H9 (cell line): ENCODE results near the gene GLCE. TPM values are rescaled to one million over a fixed set of nuclear protein-coding genes. Genes with fewer than 3 reads are reported as not detected.

Source experiments
- DNase-seq: peaks from one replicate; pipeline ENCODE4 v3.0.0-alpha.2; 2017
- H2AFZ ChIP-seq: one replicate; pipeline ENCODE4 v1.6.1; 2013; ENCODE audit warnings: mild to moderate bottlenecking, low read length, control low read depth, moderate library complexity
- H2AK5ac ChIP-seq: 2 replicates; pipeline ENCODE4 v1.6.1; 2013; ENCODE audit warnings: low read length, control low read depth, mixed read lengths; ENCODE audit not compliant: insufficient read length
- H2BK120ac ChIP-seq: one replicate; pipeline ENCODE4 v1.6.1; 2013; ENCODE audit warnings: low read depth, mild to moderate bottlenecking, low read length, control low read depth, inconsistent platforms; ENCODE audit not compliant: poor library complexity, severe bottlenecking
- H2BK12ac ChIP-seq: 2 replicates; pipeline ENCODE4 v1.6.1; 2013; ENCODE audit warnings: low read length, control low read depth, mixed read lengths, low read depth; ENCODE audit not compliant: insufficient read length
- H2BK15ac ChIP-seq: 2 replicates; pipeline ENCODE4 v1.6.1; 2013; ENCODE audit warnings: low read depth, low read length, control low read depth
- H2BK20ac ChIP-seq: one replicate; pipeline ENCODE4 v1.6.1; 2013; ENCODE audit warnings: low read depth, mild to moderate bottlenecking, low read length, control low read depth, inconsistent platforms; ENCODE audit not compliant: poor library complexity, severe bottlenecking
- H2BK5ac ChIP-seq: 2 replicates; pipeline ENCODE4 v1.6.1; 2013; ENCODE audit warnings: low read length, control low read depth, mixed read lengths; ENCODE audit not compliant: insufficient read length
- H3K14ac ChIP-seq: 2 replicates; pipeline ENCODE4 v1.6.1; 2013; ENCODE audit warnings: low read length, control low read depth; ENCODE audit not compliant: insufficient read depth
- H3K18ac ChIP-seq: 2 replicates; pipeline ENCODE4 v1.6.1; 2013; ENCODE audit warnings: low read depth, mild to moderate bottlenecking, mixed read lengths, low read length, control low read depth; ENCODE audit not compliant: insufficient read length
- H3K23ac ChIP-seq: 2 replicates; pipeline ENCODE4 v1.6.1; 2013; ENCODE audit warnings: low read length, control low read depth, mixed read lengths, low read depth; ENCODE audit not compliant: insufficient read length
- H3K23me2 ChIP-seq: 2 replicates; pipeline ENCODE4 v1.6.1; 2013; ENCODE audit warnings: low read depth, mild to moderate bottlenecking, mixed read lengths, low read length, control low read depth; ENCODE audit not compliant: insufficient read length, poor library complexity, severe bottlenecking
- H3K27ac ChIP-seq: 2 replicates; pipeline ENCODE4 v1.5.1; 2013; ENCODE audit warnings: low read length, control low read depth, mixed read lengths, low read depth; ENCODE audit not compliant: insufficient read length
- H3K27me3 ChIP-seq: 2 replicates; pipeline ENCODE4 v1.6.1; 2013; ENCODE audit warnings: low read length, control low read depth, inconsistent platforms; ENCODE audit not compliant: insufficient read depth
- H3K4ac ChIP-seq: 2 replicates; pipeline ENCODE4 v1.6.1; 2013; ENCODE audit warnings: low read depth, mild to moderate bottlenecking, control low read depth, inconsistent platforms, low read length, moderate library complexity
- H3K4me1 ChIP-seq: 2 replicates; pipeline ENCODE4 v1.6.1; 2013; ENCODE audit warnings: low read length, control low read depth, inconsistent platforms; ENCODE audit not compliant: insufficient read depth
- H3K4me2 ChIP-seq: 2 replicates; pipeline ENCODE4 v1.6.1; 2013; ENCODE audit warnings: low read length, control low read depth, mixed read lengths; ENCODE audit not compliant: insufficient read length, insufficient read depth
- H3K56ac ChIP-seq: 2 replicates; pipeline ENCODE4 v1.6.1; 2013; ENCODE audit warnings: low read depth, mild to moderate bottlenecking, mixed read lengths, low read length, control low read depth; ENCODE audit not compliant: insufficient read length
- H3K79me1 ChIP-seq: 2 replicates; pipeline ENCODE4 v1.6.1; 2013; ENCODE audit warnings: low read depth, mild to moderate bottlenecking, moderate library complexity, low read length, control low read depth, inconsistent platforms; ENCODE audit not compliant: insufficient read depth, poor library complexity, severe bottlenecking
- H3K79me2 ChIP-seq: 2 replicates; pipeline ENCODE4 v1.6.1; 2013; ENCODE audit warnings: low read length, control low read depth, inconsistent platforms; ENCODE audit not compliant: insufficient read depth
- H3K9ac ChIP-seq: 2 replicates; pipeline ENCODE4 v1.6.1; 2013; ENCODE audit warnings: low read length, control low read depth, mixed read lengths; ENCODE audit not compliant: insufficient read length; ENCODE audit errors: extremely low read depth
- H3K9me3 ChIP-seq: one replicate; pipeline ENCODE4 v1.6.1; 2013; ENCODE audit warnings: low read depth, low read length, inconsistent platforms; ENCODE audit not compliant: control insufficient read depth
- H3T11ph ChIP-seq: one replicate; pipeline ENCODE4 v1.6.1; 2013; ENCODE audit warnings: mild to moderate bottlenecking, low read length, control low read depth, inconsistent platforms
- H4K20me1 ChIP-seq: one replicate; pipeline ENCODE4 v1.6.1; 2013; ENCODE audit not compliant: control insufficient read depth, insufficient read length, insufficient read depth
- H4K5ac ChIP-seq: 2 replicates; pipeline ENCODE4 v1.6.1; 2013; ENCODE audit warnings: low read depth, mild to moderate bottlenecking, mixed read lengths, low read length, control low read depth; ENCODE audit not compliant: insufficient read length
- H4K8ac ChIP-seq: replicated peaks from 2 replicates; pipeline ENCODE4 v1.6.1; 2013; ENCODE audit warnings: low read length, control low read depth, mixed read lengths, low read depth; ENCODE audit not compliant: insufficient read length
- H4K91ac ChIP-seq: 2 replicates; pipeline ENCODE4 v1.6.1; 2013; ENCODE audit warnings: low read depth, mild to moderate bottlenecking, moderate library complexity, mixed read lengths, low read length, control low read depth; ENCODE audit not compliant: insufficient read length
- H3K27ac Mint-ChIP-seq, 3 experiments: 2 replicates in 2 of 3; 3 replicates in 1 of 3; pipeline ENCODE4 v1.8.0; 2020 to 2021; ENCODE audit warnings: mixed read lengths in 3 of 3, mild to moderate bottlenecking in 1 of 3, moderate library complexity in 1 of 3
- H3K27me3 Mint-ChIP-seq: 2 replicates; pipeline ENCODE4 v1.8.0; 2021; ENCODE audit warnings: low read depth, mild to moderate bottlenecking, moderate library complexity, mixed read lengths
- H3K36me3 Mint-ChIP-seq, 3 experiments: 2 replicates in 2 of 3; 3 replicates in 1 of 3; pipeline ENCODE4 v1.8.0; 2020 to 2021; ENCODE audit warnings: low read depth in 3 of 3, mixed read lengths in 3 of 3; ENCODE audit not compliant: insufficient read depth in 1 of 3
- H3K4me1 Mint-ChIP-seq, 2 experiments: 2 replicates each; pipeline ENCODE4 v1.8.0; 2020; ENCODE audit warnings: mixed read lengths in 2 of 2
- H3K4me3 Mint-ChIP-seq, 2 experiments: 2 replicates in 1 of 2; 3 replicates in 1 of 2; pipeline ENCODE4 v1.8.0; 2020 to 2021; ENCODE audit warnings: mild to moderate bottlenecking in 2 of 2, mixed read lengths in 2 of 2, moderate library complexity in 1 of 2
- H3K9me3 Mint-ChIP-seq, 2 experiments: 2 replicates in 1 of 2; 3 replicates in 1 of 2; pipeline ENCODE4 v1.8.0; 2020; ENCODE audit warnings: mild to moderate bottlenecking in 2 of 2, mixed read lengths in 2 of 2, moderate library complexity in 1 of 2
- WGBS: extraction: QIAGEN DNeasy Blood & Tissue Kit; methylation state at CpG from one replicate; pipeline ENCODE4 v1.1.7; 2013; ENCODE audit warnings: missing lambda C conversion rate, low lambda C conversion rate, mixed read lengths; ENCODE audit not compliant: insufficient read length; ENCODE audit errors: extremely low coverage; 5-methylcytosine and 5-hydroxymethylcytosine counted together
- total RNA-seq: library from RNA; stranded (reverse); gene quantifications from 2 replicates; pipeline ENCODE4 v1.2.1, GENCODE V29; 2021
- TF ChIP-seq, protein P1 (sequence below): fragments of 200-600 bp; sonication (generic); conservative IDR thresholded peaks from 3 replicates; pipeline ENCODE4 v1.8.0; 2021; ENCODE audit warnings: antibody characterized with exemption, mild to moderate bottlenecking

GLCE gene
- total RNA-seq, 1 experiment from 2014 or later: 12.2 TPM

DNA sequence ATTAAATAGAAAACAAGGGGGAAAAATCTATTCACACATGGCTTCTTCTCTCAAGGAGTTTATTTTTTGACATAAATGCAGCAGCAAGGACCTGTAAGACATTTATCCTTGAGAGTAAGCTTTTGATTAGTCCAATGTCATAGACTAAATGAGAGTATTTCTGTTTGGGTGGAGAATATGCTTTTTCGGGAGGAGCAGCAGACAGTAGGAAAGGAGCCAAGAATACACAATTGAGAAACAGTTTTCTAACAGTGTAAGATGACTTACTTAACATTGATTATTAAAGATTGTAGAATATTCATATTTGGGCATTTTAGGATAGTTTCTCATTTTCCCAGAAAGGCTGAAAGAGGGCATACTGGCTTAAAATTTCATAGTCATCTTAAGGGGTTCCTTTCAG is 72.3 kb downstream of the GLCE start:
- H3K9me3 Mint-ChIP-seq: no peaks in the 10 kb centered on the region
- DNase-seq: no peak
- no peak overlapping the region for H3K4me3 Mint-ChIP-seq
- peaks cover 0 to 11% (median 7%) of the 10 kb centered on the region in 3 experiments; a peak in 4 of 7 replicates for H3K36me3 Mint-ChIP-seq
- no peak overlapping the region for H2AK5ac ChIP-seq
- no peak overlapping the region for H4K91ac ChIP-seq
- H3K27me3 Mint-ChIP-seq: no peaks in the 10 kb centered on the region
- no peak overlapping the region for H2BK5ac ChIP-seq
- H2BK120ac ChIP-seq: no peak overlapping the region
- H4K5ac ChIP-seq: no peak overlapping the region
- H3K27ac Mint-ChIP-seq: no peak overlapping the region
- no peaks in the 10 kb centered on the region for H3K4me1 Mint-ChIP-seq
- no peak overlapping the region for H2BK12ac ChIP-seq
- no peak overlapping the region for H3K18ac ChIP-seq
- no peak overlapping the region for H3T11ph ChIP-seq
- H3K4me1 ChIP-seq: no peaks in the 10 kb centered on the region
- no peak overlapping the region for H2BK20ac ChIP-seq
- H3K23ac ChIP-seq: no peak overlapping the region
- H3K9me3 ChIP-seq: no peaks in the 10 kb centered on the region
- H3K56ac ChIP-seq: no peak overlapping the region
- no peaks in the 10 kb centered on the region for H3K79me1 ChIP-seq
- no peak overlapping the region for H2BK15ac ChIP-seq
- WGBS: no CpG with 5 or more reads among the region's 1 CpG
- H3K9ac ChIP-seq: no peak overlapping the region
- H2AFZ ChIP-seq: no peak overlapping the region
- H3K14ac ChIP-seq: no peak overlapping the region
- H3K79me2 ChIP-seq: no peaks in the 10 kb centered on the region
- H3K4me2 ChIP-seq: no peak overlapping the region
- TF ChIP-seq, protein P1, sequence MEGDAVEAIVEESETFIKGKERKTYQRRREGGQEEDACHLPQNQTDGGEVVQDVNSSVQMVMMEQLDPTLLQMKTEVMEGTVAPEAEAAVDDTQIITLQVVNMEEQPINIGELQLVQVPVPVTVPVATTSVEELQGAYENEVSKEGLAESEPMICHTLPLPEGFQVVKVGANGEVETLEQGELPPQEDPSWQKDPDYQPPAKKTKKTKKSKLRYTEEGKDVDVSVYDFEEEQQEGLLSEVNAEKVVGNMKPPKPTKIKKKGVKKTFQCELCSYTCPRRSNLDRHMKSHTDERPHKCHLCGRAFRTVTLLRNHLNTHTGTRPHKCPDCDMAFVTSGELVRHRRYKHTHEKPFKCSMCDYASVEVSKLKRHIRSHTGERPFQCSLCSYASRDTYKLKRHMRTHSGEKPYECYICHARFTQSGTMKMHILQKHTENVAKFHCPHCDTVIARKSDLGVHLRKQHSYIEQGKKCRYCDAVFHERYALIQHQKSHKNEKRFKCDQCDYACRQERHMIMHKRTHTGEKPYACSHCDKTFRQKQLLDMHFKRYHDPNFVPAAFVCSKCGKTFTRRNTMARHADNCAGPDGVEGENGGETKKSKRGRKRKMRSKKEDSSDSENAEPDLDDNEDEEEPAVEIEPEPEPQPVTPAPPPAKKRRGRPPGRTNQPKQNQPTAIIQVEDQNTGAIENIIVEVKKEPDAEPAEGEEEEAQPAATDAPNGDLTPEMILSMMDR: no peak
- no peak overlapping the region for H4K8ac ChIP-seq
- H4K20me1 ChIP-seq: no peaks in the 10 kb centered on the region
- no peaks in the 10 kb centered on the region for H3K23me2 ChIP-seq
- H3K4ac ChIP-seq: no peak overlapping the region
- H3K27ac ChIP-seq: no peak overlapping the region
- no peaks in the 10 kb centered on the region for H3K27me3 ChIP-seq
